Natural killer cell (primary cell): ENCODE results near the gene ARL5A. TPM values are rescaled to one million over a fixed set of nuclear protein-coding genes. Genes with fewer than 3 reads are reported as not detected.

ENCODE experiments used
- ATAC-seq, 3 donors: fragments of 150-1000 bp in 2 of 3; fragments of 200-7000 bp in 1 of 3; cut with Tn5 transposase; 1 replicate in 1 of 3; 2 replicates in 2 of 3; pipeline ENCODE4 v1.10.0; 2021; ENCODE audit warnings: mild to moderate bottlenecking in 2 of 3, moderate library complexity in 2 of 3
- DNase-seq, 2 donors: peaks; one replicate each; pipeline versions ENCODE4 v3.0.0 to v3.0.0-alpha.2; 2013 to 2021; ENCODE audit warnings: mixed read lengths in 1 of 2
- H3K27ac ChIP-seq: one replicate; pipeline ENCODE4 v1.5.1; 2013; ENCODE audit warnings: mild to moderate bottlenecking, low read length
- H3K27me3 ChIP-seq: one replicate; pipeline ENCODE4 v1.6.1; 2013; ENCODE audit warnings: low read length; ENCODE audit not compliant: control insufficient read depth, insufficient read depth
- H3K36me3 ChIP-seq: one replicate; pipeline ENCODE4 v1.6.1; 2013; ENCODE audit warnings: low read length; ENCODE audit not compliant: control insufficient read depth, insufficient read depth
- H3K4me1 ChIP-seq: one replicate; pipeline ENCODE4 v1.6.1; 2013; ENCODE audit warnings: low read length; ENCODE audit not compliant: control insufficient read depth, insufficient read depth
- H3K4me3 ChIP-seq: one replicate; pipeline ENCODE4 v1.5.1; 2013; ENCODE audit warnings: low read length
- H3K9me3 ChIP-seq: one replicate; pipeline ENCODE4 v1.6.1; 2013; ENCODE audit warnings: low read length; ENCODE audit not compliant: control insufficient read depth, insufficient read depth
- H3K27ac Mint-ChIP-seq, 2 donors: one replicate each; pipeline ENCODE4 v1.8.0; 2022; ENCODE audit warnings: mild to moderate bottlenecking in 2 of 2, mixed read lengths in 2 of 2, moderate library complexity in 1 of 2
- H3K27me3 Mint-ChIP-seq, 2 donors: one replicate each; pipeline ENCODE4 v1.8.0; 2022; ENCODE audit warnings: low read depth in 2 of 2, mixed read lengths in 2 of 2
- H3K36me3 Mint-ChIP-seq: one replicate; pipeline ENCODE4 v1.8.0; 2022; ENCODE audit warnings: mixed read lengths
- H3K4me1 Mint-ChIP-seq, 2 donors: one replicate each; pipeline ENCODE4 v1.8.0; 2022; ENCODE audit warnings: mixed read lengths in 2 of 2
- H3K4me3 Mint-ChIP-seq: one replicate; pipeline ENCODE4 v1.8.0; 2022; ENCODE audit warnings: mild to moderate bottlenecking, moderate library complexity, mixed read lengths
- H3K9me3 Mint-ChIP-seq, 2 donors: one replicate each; pipeline ENCODE4 v1.8.0; 2022; ENCODE audit warnings: mixed read lengths in 2 of 2
- WGBS: methylation state at CpG from one replicate; pipeline ENCODE4 v1.1.7; 2013; ENCODE audit warnings: missing lambda C conversion rate; ENCODE audit not compliant: insufficient coverage; 5-methylcytosine and 5-hydroxymethylcytosine counted together
- intact Hi-C: fragments of 100-400 bp; cut with micrococcal nuclease; formaldehyde crosslinking; loops from one replicate; pipeline ENCODE4 v1.14.2; 2022
- total RNA-seq, 4 donors: library from RNA; stranded (reverse); fragments of 120-200 nt in 1 of 4; gene quantifications; one replicate each; pipeline versions ENCODE4 v1.2.3 to v1.2.4, GENCODE V29; 2013 to 2022
- TF ChIP-seq, protein P1 (sequence below): fragments of 200-600 bp; IDR thresholded peaks from one replicate; pipeline ENCODE4 v1.8.0; 2022; ENCODE audit warnings: antibody characterized with exemption

ARL5A gene
- total RNA-seq, 3 donors from 2014 or later (not counting 1 experiment from before 2014, with no cell fraction given): 39.9 to 58.0 (median 56.5) TPM

DNA sequence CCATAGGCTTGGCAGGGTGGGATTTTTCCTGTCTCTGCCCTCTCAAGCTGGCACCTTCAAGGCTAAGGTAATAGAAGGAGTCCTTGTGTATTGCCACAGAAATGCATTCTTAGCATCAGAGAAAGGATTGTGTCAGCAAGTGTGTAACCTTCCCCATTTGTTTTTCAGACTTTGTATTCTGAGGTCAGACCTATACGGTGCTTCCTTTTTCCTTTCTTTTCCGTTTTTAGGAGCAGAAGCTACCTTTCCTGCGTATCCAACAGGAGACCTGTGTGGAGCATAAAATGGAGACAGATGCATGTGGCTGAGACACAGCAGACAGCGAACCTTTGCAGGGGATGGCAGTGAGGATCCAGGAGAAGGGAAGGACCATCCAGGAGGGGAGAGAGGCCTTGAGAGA lies 46.6 kb downstream of the ARL5A start:
- H3K36me3 Mint-ChIP-seq: peaks cover 30% of the 10 kb centered on the region
- H3K9me3 Mint-ChIP-seq: no peaks in the 10 kb centered on the region
- H3K4me3 Mint-ChIP-seq: no peak overlapping the region
- H3K27me3 Mint-ChIP-seq: no peaks in the 10 kb centered on the region
- TF ChIP-seq, protein P1, sequence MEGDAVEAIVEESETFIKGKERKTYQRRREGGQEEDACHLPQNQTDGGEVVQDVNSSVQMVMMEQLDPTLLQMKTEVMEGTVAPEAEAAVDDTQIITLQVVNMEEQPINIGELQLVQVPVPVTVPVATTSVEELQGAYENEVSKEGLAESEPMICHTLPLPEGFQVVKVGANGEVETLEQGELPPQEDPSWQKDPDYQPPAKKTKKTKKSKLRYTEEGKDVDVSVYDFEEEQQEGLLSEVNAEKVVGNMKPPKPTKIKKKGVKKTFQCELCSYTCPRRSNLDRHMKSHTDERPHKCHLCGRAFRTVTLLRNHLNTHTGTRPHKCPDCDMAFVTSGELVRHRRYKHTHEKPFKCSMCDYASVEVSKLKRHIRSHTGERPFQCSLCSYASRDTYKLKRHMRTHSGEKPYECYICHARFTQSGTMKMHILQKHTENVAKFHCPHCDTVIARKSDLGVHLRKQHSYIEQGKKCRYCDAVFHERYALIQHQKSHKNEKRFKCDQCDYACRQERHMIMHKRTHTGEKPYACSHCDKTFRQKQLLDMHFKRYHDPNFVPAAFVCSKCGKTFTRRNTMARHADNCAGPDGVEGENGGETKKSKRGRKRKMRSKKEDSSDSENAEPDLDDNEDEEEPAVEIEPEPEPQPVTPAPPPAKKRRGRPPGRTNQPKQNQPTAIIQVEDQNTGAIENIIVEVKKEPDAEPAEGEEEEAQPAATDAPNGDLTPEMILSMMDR: no peak
- intact Hi-C loops: no loop called here
- Histone ChIP-seq H3K27me3 (no peaks in the 10 kb centered on the region), H3K4me3 (no peak overlapping the region), H3K36me3 (peaks cover 17% of the 10 kb centered on the region), H3K27ac (no peak overlapping the region), H3K4me1 (no peaks in the 10 kb centered on the region), H3K9me3 (no peaks in the 10 kb centered on the region)
- peaks cover 7 to 24% of the 10 kb centered on the region in 2 donors for H3K4me1 Mint-ChIP-seq
- 98% methylated on average over 4 of the region's 4 CpGs for WGBS
- no peak overlapping the region for H3K27ac Mint-ChIP-seq
- DNase-seq: no peak
- no peak for ATAC-seq

DNA sequence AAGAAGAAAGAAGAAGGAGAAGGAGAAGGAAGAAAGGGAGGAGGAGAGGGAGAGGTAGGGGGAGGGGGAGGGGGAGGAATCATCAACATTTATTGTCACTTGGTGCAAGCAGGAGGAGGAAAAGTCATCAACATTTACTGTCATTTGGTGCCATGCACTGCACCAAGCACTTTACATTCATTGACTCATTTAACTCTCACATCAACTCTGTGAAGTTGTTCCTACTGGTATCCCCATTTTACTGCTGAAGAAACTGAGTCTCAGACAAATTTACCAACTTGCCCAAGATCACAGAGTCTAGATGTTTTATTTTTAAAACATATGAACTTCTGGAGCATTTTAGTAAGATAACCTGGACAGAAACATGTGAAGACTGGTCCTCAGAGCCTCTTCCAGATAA lies 47.3 kb downstream of the ARL5A start:
- H3K9me3 ChIP-seq: no peaks in the 10 kb centered on the region
- peaks cover 17% of the 10 kb centered on the region for H3K36me3 ChIP-seq
- no peak overlapping the region for H3K4me3 Mint-ChIP-seq
- no peaks in the 10 kb centered on the region for H3K27me3 Mint-ChIP-seq
- no peaks in the 10 kb centered on the region for H3K27me3 ChIP-seq
- intact Hi-C loops: no loop called here
- H3K4me1 Mint-ChIP-seq: peaks cover 7 to 24% of the 10 kb centered on the region in 2 donors
- TF ChIP-seq, protein P1: no peak
- ATAC-seq: no peak
- no peak for DNase-seq
- peaks cover 30% of the 10 kb centered on the region for H3K36me3 Mint-ChIP-seq
- no peak overlapping the region for H3K27ac Mint-ChIP-seq
- H3K4me1 ChIP-seq: no peaks in the 10 kb centered on the region
- no peaks in the 10 kb centered on the region for H3K9me3 Mint-ChIP-seq
- H3K27ac ChIP-seq: no peak overlapping the region
- H3K4me3 ChIP-seq: no peak overlapping the region

DNA sequence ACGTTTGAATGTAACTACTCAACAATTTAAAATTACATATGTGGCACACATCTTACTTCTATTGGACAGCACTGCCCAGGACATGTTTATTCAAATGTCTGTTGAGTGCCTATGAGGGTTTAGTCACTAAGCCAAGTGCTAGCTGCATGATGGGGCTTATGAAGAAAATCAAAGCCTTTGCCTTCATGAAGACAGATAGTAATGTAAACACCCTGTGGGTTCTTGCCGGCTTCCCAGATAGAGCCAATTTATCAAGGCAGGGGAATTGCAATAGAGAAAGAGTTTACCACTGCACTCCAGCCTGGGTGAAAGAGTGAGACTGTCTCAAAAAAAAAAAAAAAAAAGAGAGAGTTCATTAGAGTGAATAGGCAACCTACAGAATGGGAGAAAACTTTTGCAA lies 50.3 kb downstream of the ARL5A start:
- no peak for ATAC-seq
- H3K4me1 ChIP-seq: no peaks in the 10 kb centered on the region
- TF ChIP-seq, protein P1: no peak
- no peaks in the 10 kb centered on the region for H3K9me3 ChIP-seq
- no peak for DNase-seq
- H3K27me3 Mint-ChIP-seq: no peaks in the 10 kb centered on the region
- H3K9me3 Mint-ChIP-seq: no peaks in the 10 kb centered on the region
- H3K36me3 ChIP-seq: peaks cover 3% of the 10 kb centered on the region
- no peak overlapping the region for H3K4me3 ChIP-seq
- intact Hi-C loops: no loop called here
- H3K27ac Mint-ChIP-seq: no peak overlapping the region
- no peak overlapping the region for H3K4me3 Mint-ChIP-seq
- no peaks in the 10 kb centered on the region for H3K27me3 ChIP-seq
- peaks cover 20% of the 10 kb centered on the region for H3K36me3 Mint-ChIP-seq
- WGBS: 100% methylated on average over 1 of the region's 2 CpGs
- H3K27ac ChIP-seq: no peak overlapping the region
- H3K4me1 Mint-ChIP-seq: peaks cover 7 to 9% of the 10 kb centered on the region in 2 donors

DNA sequence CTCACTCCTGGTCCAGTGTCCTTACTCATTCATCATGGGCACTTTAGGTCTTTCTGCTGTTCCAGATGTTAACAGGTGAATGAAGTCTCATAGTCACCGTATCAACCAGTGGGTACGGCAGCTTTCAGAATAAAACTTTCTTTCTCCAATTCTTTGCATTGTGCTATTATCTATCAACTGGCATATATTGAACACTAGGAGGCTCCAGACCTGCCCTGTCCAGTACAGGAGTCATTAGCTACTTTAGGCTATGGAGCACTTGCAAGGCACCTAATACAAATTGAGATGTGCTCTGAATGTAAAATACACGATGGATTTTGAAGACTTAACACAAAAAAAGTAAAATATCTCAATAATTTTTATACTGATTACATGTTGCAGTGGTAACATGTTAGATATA lies 50.7 kb downstream of the ARL5A start:
- ATAC-seq: no peak
- Histone ChIP-seq H3K9me3 (no peaks in the 10 kb centered on the region), H3K27me3 (no peaks in the 10 kb centered on the region), H3K4me3 (no peak overlapping the region), H3K4me1 (no peaks in the 10 kb centered on the region), H3K27ac (no peak overlapping the region), H3K36me3 (peaks cover 3% of the 10 kb centered on the region)
- Mint-ChIP-seq H3K4me3 (no peak overlapping the region), H3K9me3 (no peaks in the 10 kb centered on the region), H3K4me1 (peaks cover 5 to 7% of the 10 kb centered on the region in 2 donors), H3K27me3 (no peaks in the 10 kb centered on the region), H3K36me3 (peaks cover 20% of the 10 kb centered on the region), H3K27ac (no peak overlapping the region)
- no peak for DNase-seq
- 100% methylated on average over 2 of the region's 3 CpGs for WGBS
- TF ChIP-seq, protein P1: no peak
- intact Hi-C loops: no loop called here
